Mononuclear cell (primary cell): Measurements from ENCODE around the gene RNF144A. TPM values are rescaled to one million over a fixed set of nuclear protein-coding genes. Genes with fewer than 3 reads are reported as not detected.

Experiments
- H3K27me3 ChIP-seq: 2 replicates; pipeline ENCODE4 v1.6.0; 2011; ENCODE audit warnings: low read length, control low read depth; ENCODE audit not compliant: insufficient read depth
- H3K4me1 ChIP-seq: 2 replicates; pipeline ENCODE4 v1.5.1; 2011; ENCODE audit warnings: mild to moderate bottlenecking, low read length, control low read depth; ENCODE audit not compliant: insufficient read depth
- H3K4me3 ChIP-seq: 2 replicates; pipeline ENCODE4 v1.5.1; 2011; ENCODE audit warnings: mild to moderate bottlenecking, low read length, moderate library complexity
- H3K9me3 ChIP-seq: 2 replicates; pipeline ENCODE4 v1.5.1; 2011; ENCODE audit warnings: low read depth, mild to moderate bottlenecking, control low read depth, low read length
- total RNA-seq: library from RNA; depleted of rRNA; stranded (reverse); fragments of >200 nt; gene quantifications from one replicate; pipeline ENCODE4 v1.2.3, GENCODE V29; 2012

Gene RNF144A
- total RNA-seq, 1 donor: 22.8 TPM

DNA sequence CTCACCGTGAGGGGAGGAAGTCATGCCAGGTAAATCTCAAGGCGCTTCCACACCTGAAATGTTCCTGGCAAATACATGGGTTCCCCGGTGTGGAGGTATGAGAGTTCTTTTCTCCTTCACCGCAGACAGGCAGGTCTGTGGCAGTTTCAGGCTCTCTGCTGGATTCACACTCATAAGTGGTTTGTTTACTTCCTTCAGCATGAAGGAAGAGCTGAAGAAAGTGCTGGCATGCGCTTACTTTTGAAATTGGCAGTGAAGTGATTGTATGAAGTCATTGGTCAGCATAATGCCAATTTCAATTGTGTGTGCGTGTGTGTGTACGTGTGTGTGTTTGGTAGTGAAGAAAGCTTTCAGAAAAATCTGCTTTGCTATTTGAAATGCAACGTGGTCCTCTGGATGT is 43.4 kb downstream of the RNF144A start:
- Histone ChIP-seq H3K4me3 (no peak overlapping the region), H3K27me3 (no peaks in the 10 kb centered on the region), H3K9me3 (no peaks in the 10 kb centered on the region), H3K4me1 (peaks cover 5% of the 10 kb centered on the region)

DNA sequence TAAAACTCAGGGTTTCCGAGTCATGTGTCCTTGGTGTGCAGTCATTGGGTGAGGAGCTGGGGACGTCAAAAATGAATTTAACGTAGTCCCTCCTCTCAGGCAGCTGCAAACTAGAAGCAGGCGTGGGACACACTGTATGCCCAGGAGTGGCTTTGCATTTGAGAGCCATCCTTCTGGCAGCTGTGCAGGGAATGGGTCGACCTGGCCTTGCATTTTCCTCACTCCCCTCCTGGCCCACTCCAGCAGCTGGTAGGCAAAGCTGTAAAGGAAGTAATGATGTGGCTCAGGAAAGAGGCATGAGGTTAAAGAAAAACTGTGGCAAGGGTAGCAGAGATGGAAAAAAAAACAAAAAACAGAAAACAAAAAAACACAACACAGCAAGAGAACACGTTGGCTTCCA is 46.5 kb downstream of the RNF144A start:
- H3K4me1 ChIP-seq: peaks cover 5% of the 10 kb centered on the region
- no peaks in the 10 kb centered on the region for H3K9me3 ChIP-seq
- no peak overlapping the region for H3K4me3 ChIP-seq
- H3K27me3 ChIP-seq: no peaks in the 10 kb centered on the region

DNA sequence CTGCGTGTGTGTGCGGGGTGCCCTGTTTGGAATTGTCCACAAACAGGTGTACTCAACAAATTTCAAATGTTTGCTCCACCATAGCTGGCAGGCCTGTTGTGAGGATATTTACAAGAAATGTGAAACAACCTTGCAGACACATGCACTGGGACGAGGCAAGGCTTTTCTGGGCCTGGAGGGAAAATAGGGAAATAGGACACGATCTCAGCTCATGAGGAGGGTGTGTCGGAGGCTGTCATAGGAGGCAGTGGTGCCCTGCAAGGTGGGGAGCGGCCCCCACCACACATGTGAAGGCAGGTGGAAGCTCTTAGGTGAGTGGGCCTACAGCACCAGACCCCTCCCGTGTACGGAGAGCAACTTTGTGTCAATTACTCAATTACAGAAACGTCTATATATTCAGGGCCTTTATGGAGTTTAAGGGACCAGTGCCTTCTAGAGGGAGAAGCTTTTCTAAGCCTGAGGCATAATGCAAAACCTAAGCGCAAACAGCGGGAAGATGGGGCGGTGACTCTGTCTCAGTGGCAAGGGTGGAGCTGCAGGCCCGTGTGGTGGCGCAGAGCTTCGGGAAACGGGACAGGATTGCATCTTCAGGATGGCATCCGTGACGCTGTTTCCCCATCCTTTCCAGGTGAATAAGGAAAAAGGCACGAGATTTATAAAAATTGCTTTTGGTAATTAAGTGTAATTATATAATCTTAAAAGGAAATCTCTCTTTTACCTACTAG is 48.0 kb downstream of the RNF144A start:
- H3K4me3 ChIP-seq: no peak overlapping the region
- no peaks in the 10 kb centered on the region for H3K9me3 ChIP-seq
- H3K4me1 ChIP-seq: peaks cover 5% of the 10 kb centered on the region
- no peaks in the 10 kb centered on the region for H3K27me3 ChIP-seq

DNA sequence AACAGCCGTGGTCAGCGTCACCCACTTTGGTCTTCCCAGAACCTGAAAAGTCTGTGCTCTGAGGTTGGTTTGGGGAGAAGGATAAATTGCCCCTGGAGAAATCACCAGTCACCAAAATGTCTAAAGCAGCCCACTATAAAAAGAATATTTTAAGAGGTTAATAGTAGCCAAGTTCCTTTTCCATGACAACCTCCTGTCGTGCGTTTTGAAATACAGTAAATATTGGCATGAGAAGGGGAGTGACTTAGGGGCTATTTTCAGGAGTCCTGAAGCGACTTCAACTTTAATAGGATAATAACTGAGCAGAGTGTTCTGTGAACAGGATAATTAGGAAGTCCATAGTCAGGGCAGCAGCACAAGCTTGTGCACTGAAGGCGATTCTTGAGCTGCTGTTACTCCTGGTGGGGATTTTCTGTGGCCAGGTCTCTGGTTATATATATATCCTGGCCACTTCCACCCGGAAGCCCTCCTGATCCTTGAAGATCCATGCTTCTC is 49.3 kb downstream of the RNF144A start:
- Histone ChIP-seq H3K4me1 (no peaks in the 10 kb centered on the region), H3K27me3 (no peaks in the 10 kb centered on the region), H3K9me3 (no peaks in the 10 kb centered on the region), H3K4me3 (no peak overlapping the region)

DNA sequence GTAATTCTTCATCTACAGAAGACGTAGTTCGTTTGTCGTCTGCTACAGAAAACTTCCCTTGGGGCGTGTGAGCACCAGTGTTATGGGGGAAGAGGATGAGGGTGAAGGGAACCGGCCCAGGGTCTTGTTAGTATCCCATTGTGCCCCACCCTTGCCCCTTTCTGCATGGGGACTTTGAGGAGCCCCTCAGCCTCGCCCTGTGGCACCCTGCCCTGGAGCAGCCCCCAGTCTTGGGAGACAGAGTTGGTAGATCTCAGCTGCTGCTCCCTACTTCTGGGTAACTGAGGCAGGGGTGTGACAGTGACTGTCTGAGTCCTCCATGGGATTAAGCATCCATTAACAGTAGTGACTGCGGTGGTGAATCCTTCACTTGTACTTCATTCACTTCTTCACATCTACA is 50.1 kb downstream of the RNF144A start:
- no peaks in the 10 kb centered on the region for H3K9me3 ChIP-seq
- no peaks in the 10 kb centered on the region for H3K27me3 ChIP-seq
- H3K4me1 ChIP-seq: no peaks in the 10 kb centered on the region
- no peak overlapping the region for H3K4me3 ChIP-seq

DNA sequence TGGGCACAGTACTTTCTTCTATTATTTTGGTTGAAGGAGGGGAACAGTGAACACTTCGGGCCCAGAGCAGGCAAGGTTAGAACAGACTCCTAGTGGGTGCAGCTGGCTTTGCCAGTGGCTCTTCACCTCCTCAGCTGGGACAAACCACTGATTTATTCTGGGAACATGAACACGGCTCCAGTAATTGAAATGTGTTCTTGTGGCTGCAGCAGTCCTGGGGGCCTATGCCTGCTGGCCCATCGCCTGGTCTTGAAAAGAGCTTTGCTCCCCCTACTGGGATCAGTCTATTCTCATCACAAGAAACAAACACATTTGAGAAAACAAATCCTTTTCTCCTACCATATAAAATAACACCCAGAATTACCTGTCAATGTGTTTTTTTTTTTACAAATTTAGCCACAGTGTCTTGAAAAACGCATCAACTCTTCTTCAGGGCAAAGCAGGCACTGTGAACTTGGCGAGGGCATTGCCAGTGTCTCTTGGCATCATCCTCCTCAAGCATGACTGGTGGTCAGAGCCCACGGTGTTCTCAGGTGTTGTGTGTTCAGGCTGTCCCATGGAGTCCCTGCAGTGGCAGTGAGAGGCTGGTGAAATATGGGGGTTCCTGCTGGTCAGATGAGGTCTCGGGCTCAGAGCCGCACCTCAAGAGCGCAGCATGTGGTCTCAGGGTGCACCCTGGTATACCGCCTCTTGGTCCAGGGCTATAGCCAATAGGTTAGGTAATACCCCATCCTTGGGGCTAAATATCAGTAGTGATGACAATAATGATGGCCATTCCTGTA is 51.3 kb downstream of the RNF144A start:
- Histone ChIP-seq H3K4me1 (no peaks in the 10 kb centered on the region), H3K4me3 (no peak overlapping the region), H3K9me3 (no peaks in the 10 kb centered on the region), H3K27me3 (no peaks in the 10 kb centered on the region)

DNA sequence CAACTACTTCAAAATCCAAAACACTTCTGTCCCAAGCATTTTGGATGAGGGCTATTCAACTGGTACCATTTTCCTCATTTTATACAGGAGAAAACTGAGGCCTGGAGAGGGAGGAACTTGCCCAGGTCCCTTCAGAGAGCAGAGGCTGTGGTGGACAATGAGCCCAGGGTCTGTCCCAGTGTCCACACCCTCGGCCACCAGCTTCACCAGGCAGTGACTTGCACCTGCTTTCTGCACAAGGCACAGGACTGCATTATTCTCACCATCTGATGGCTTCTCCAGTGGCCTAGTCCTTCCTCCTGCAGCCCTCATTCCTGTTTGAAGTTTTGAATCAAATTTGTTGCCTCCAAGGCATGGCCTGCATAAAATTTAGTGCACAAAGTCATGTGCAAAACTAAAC is 53.3 kb downstream of the RNF144A start:
- H3K9me3 ChIP-seq: no peaks in the 10 kb centered on the region
- no peaks in the 10 kb centered on the region for H3K27me3 ChIP-seq
- no peaks in the 10 kb centered on the region for H3K4me1 ChIP-seq
- H3K4me3 ChIP-seq: no peak overlapping the region

DNA sequence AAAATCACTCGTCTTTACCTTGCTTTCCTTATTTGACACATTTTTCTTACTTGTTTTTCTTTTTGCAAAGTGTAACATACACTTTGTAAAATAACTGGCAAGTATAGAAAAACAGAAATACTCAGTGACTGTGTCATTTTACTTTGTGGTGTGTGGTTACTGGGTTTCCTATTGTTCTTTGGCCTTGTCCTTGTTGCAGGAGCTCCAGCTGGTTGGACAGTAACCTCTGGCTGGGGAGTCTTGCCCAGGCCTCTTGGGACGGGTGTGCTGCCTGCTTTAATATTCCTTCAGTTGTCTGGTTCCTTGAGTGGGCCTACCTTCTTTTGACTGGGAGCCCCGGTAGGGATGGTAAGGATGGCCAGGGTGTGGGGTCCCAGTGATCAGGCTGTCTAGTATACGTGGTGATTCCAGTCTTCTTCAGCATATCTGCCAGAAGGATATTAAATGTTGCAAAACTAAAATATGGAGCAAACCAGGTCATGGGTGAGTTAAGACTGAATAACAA is 53.8 kb downstream of the RNF144A start:
- no peaks in the 10 kb centered on the region for H3K27me3 ChIP-seq
- no peaks in the 10 kb centered on the region for H3K4me1 ChIP-seq
- H3K4me3 ChIP-seq: no peak overlapping the region
- H3K9me3 ChIP-seq: no peaks in the 10 kb centered on the region

DNA sequence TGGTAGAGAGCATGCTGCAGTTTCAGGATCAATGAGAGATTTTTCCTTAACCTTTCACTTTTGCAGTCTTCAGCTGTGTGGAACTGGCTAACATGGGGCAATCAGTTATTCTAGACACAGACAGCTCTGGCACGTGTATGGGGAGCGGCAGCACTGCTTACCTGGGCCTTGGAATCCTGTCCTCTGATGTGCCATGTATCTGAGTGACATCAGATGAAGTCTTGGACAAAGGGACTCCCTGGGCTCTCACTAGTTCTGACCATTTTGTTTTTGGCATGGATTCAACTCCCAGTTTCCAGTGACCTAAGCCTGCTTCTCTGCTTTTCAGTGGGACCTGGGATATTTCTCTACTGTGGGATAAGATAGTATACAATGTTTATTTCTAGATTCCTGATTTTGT is 54.3 kb downstream of the RNF144A start:
- H3K4me3 ChIP-seq: no peak overlapping the region
- H3K9me3 ChIP-seq: no peaks in the 10 kb centered on the region
- H3K27me3 ChIP-seq: no peaks in the 10 kb centered on the region
- H3K4me1 ChIP-seq: no peaks in the 10 kb centered on the region

DNA sequence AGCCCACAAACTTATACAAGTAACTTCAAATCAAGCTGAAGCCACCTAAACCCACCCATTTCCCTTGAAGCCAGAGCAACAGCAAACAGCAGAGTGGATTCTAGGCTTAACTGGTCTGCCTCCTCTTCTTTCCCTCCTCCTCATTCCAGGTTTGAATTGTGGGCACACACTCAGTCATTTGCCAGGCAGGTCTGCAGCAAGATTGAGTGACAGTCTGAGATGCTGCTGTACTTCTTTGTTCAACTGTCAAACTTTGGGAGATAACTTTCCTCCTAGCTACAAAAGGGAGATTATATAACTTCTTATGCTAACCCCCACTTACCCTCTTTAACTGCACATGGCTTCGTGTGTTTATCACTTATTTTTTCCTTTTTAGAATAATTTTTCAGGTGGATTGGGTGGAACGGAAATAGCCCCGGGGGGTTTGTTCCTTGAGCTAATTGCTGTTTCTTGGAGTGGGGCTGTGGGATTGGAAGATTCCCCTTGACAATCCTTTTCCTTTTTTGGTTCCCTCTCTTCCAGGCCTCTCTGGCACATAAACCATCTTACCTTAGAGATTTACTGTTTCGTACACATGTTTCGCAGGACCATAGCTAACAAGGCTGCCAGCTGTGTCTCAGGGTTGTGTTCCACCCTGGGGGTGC is 55.0 kb downstream of the RNF144A start:
- Histone ChIP-seq H3K27me3 (no peaks in the 10 kb centered on the region), H3K9me3 (no peaks in the 10 kb centered on the region)

DNA sequence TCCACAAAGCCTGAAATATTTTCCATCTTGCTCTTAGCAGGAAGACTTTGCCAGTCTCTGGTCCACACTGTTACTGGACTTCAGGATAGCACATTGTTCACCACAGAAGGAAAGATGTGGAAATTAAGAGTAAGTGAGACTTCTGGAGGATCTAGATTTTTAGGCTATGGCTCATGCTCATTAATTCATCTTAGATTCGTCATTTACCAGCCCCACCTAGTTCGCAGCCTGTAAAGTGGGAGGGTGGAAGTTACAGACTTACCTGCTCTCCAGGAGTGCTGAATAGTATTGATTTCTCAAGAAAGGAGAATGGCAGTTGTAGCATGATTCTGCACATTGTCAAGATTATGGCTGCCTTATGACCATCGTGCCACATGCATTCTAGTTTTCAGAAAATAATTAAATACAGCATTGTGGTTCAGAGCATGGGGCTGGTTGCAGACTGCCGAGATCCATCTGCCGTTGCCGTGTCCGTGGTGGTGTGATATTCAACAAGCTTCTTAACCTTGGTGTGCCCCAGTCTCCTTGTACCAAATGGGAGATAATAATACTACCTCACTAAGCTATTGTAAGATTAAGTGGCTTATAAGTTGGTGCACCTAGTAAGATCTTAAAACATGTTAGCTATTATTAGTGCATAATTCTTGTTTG is 56.8 kb downstream of the RNF144A start:
- Histone ChIP-seq H3K4me3 (no peak overlapping the region), H3K9me3 (no peaks in the 10 kb centered on the region), H3K27me3 (no peaks in the 10 kb centered on the region), H3K4me1 (no peaks in the 10 kb centered on the region)

More for the DNA sequence above, 55.0 kb downstream of the RNF144A start:
- Histone ChIP-seq H3K4me1 (no peaks in the 10 kb centered on the region), H3K4me3 (no peak overlapping the region)

DNA sequence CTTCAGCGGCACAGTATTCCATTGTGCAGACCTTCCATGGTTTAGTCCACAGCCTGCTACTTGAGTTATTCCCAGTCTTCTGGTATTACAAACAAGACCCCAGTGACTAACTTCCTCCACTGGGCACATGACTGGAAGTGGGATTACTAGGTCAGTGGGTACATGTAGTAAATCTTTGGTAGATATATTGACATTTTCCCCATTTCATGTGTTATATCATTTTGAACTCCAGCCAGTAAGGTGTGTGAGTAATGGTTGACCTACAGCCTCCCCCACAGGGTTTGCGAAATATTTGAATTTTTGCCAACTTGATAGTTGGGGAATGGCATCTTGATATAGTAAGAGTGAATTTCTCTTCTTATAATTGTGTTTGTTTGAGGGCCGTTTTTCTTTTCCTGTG is 58.8 kb downstream of the RNF144A start:
- Histone ChIP-seq H3K9me3 (no peaks in the 10 kb centered on the region), H3K27me3 (no peaks in the 10 kb centered on the region), H3K4me3 (no peak overlapping the region), H3K4me1 (no peaks in the 10 kb centered on the region)

DNA sequence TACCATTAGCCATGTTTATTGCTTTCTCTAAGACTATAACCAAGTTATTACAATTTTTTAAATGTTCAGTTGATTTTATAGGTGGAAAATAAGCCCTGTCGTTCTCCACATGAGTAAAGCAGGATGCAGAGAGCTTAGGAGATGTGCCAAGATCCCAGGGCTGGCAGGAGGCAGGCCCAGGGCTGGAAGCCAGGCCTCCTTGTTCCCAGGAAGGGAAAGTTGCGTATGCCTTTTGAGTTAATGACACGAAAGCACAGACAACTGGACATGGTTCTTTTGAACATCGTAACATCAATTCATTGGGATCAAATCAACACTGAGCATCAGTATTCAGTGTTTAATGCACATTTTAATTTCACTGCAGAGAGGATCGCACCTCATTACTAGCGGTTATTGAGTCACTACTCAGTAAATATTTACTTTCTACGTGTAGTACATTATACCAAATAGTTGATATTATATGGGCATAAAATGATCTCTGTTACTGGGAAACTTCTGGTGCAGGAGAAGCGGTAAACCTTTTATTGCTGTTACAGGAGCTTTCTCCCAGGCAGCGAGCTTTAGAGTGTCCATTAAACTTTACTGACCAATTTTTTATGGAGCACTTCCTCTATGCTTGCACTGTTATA is 60.0 kb downstream of the RNF144A start:
- no peaks in the 10 kb centered on the region for H3K9me3 ChIP-seq
- no peaks in the 10 kb centered on the region for H3K4me1 ChIP-seq
- no peak overlapping the region for H3K4me3 ChIP-seq
- H3K27me3 ChIP-seq: no peaks in the 10 kb centered on the region

DNA sequence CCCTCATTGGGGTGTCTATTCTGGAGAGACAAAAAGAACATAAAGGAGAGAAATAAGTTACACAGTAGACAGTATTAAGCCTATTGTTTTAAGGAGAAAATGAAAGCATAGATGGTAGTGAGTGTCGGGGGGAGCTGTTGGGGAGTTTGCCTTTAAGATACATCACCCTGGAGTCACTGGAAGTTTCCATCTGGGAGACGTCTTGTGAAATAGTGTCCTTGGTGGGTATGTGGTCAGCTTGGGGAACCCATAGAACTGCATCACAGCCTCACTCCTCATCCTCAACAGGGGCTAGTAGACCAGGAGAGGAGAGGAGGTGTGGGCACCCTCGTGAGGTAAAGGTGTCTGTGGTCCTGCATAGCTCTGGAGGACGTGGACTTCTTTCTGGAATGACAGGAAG is 60.6 kb downstream of the RNF144A start:
- H3K4me1 ChIP-seq: no peaks in the 10 kb centered on the region
- no peak overlapping the region for H3K4me3 ChIP-seq
- no peaks in the 10 kb centered on the region for H3K9me3 ChIP-seq
- H3K27me3 ChIP-seq: no peaks in the 10 kb centered on the region
